SK-N-SH treated with all-trans-retinoic acid at 6 μM for 48 hours (cell line): ENCODE data around the gene HTR4.

Experiments
- ARNTL ChIP-seq: fragments of 450-650 bp; formaldehyde crosslinking; IDR thresholded peaks from 2 replicates; pipeline ENCODE4 v1.5.0; 2020; ENCODE audit warnings: low read depth, mild to moderate bottlenecking, moderate library complexity, borderline replicate concordance
- GLIS3 ChIP-seq: fragments of 250-450 bp; sonication (Bioruptor Pico); IDR thresholded peaks from 2 replicates; pipeline ENCODE4 v1.5.0; 2020; ENCODE audit warnings: mild to moderate bottlenecking, moderate library complexity
- PATZ1 ChIP-seq: fragments of 250-450 bp; sonication (Bioruptor Pico); IDR thresholded peaks from 2 replicates; pipeline ENCODE4 v1.8.0; 2020; ENCODE audit warnings: mild to moderate bottlenecking, moderate library complexity, borderline replicate concordance
- POU6F1 ChIP-seq: fragments of 250-450 bp; sonication (Bioruptor Pico); IDR thresholded peaks from 2 replicates; pipeline ENCODE4 v1.8.0; 2021; ENCODE audit warnings: low read depth, mild to moderate bottlenecking, moderate library complexity, borderline replicate concordance
- RARB ChIP-seq: fragments of 250-450 bp; sonication (Bioruptor Pico); IDR thresholded peaks from 2 replicates; pipeline ENCODE4 v1.8.0; 2021; ENCODE audit warnings: mild to moderate bottlenecking, moderate library complexity
- TOX ChIP-seq: fragments of 250-450 bp; sonication (Bioruptor Pico); IDR thresholded peaks from 2 replicates; pipeline ENCODE4 v1.8.0; 2021; ENCODE audit warnings: mild to moderate bottlenecking, moderate library complexity, borderline replicate concordance
- ZFP3 ChIP-seq: fragments of 250-450 bp; sonication (Bioruptor Pico); IDR thresholded peaks from 2 replicates; pipeline ENCODE4 v1.5.0; 2020; ENCODE audit warnings: mild to moderate bottlenecking, moderate library complexity
- TF ChIP-seq, protein P1 (sequence below): fragments of 250-450 bp; sonication (Bioruptor Pico); IDR thresholded peaks from 2 replicates; pipeline ENCODE4 v1.5.1; 2020; ENCODE audit warnings: low read depth, mild to moderate bottlenecking, moderate library complexity

DNA sequence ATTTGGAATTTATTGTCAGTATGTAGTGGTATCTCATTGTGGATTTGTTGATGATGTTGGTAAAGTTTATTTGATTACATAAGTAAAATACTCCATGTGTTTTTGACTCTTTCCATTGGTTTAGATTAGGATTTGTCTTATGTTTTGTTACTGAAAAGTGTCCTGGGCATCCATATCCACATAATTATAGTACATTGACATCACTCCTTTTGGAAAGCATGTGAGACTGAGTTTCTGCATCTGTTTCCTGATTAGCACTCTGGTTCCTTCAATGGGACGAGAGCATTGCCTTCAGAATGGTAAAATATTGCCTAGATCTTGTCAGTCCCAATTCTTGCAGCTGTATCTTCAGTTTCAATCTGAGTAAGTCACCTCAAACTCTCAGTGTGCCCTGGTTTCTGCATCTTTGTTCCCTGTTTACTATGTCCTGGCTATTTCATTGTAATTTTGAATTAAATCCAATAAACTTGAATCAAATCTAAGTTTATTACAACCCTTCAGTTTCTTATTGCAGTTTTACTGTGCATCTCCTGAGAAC lies 142.4 kb downstream of the HTR4 start:
- no peak for TF ChIP-seq POU6F1 (CRISPR knock-in tag)
- TF ChIP-seq, protein P1, sequence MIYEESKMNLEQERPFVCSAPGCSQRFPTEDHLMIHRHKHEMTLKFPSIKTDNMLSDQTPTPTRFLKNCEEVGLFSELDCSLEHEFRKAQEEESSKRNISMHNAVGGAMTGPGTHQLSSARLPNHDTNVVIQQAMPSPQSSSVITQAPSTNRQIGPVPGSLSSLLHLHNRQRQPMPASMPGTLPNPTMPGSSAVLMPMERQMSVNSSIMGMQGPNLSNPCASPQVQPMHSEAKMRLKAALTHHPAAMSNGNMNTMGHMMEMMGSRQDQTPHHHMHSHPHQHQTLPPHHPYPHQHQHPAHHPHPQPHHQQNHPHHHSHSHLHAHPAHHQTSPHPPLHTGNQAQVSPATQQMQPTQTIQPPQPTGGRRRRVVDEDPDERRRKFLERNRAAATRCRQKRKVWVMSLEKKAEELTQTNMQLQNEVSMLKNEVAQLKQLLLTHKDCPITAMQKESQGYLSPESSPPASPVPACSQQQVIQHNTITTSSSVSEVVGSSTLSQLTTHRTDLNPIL = no peak
- TF ChIP-seq RARB (CRISPR knock-in tag) = no peak
- TF ChIP-seq ARNTL (CRISPR knock-in tag) = no peak
- no peak for TF ChIP-seq PATZ1 (CRISPR knock-in tag)
- no peak for TF ChIP-seq TOX (CRISPR knock-in tag)
- no peak for TF ChIP-seq GLIS3 (CRISPR knock-in tag)
- no peak for TF ChIP-seq ZFP3 (CRISPR knock-in tag)
